Measurements from ENCODE around the gene GADD45A. TPM values are rescaled to one million over a fixed set of nuclear protein-coding genes. Genes with fewer than 3 reads are reported as not detected.

Gene GADD45A
- total RNA-seq, 1 donor from 2014 or later, result 162 TPM

GRCh38 chr1:67666636-67667035 lies 18.4 kb upstream of the GADD45A start:
- Histone ChIP-seq H3K27me3 (ENCODE audit: insufficient read depth, low read length) (no peaks in the 10 kb centered on the region), H3K36me3 (ENCODE audit: insufficient read depth, low read length) (no peaks in the 10 kb centered on the region), H3K79me2 (ENCODE audit: insufficient read depth, low read length) (no peaks in the 10 kb centered on the region), H3K9ac (ENCODE audit: low read length) (no peak overlapping the region), H3K27ac (ENCODE audit: low read depth, low read length) (no peak overlapping the region), H3K4me3 (ENCODE audit: insufficient read depth, low read depth, low read length) (no peak overlapping the region), H3K4me2 (ENCODE audit: low read length) (no peak overlapping the region), H3K4me1 (ENCODE audit: insufficient read depth, low read length) (no peaks in the 10 kb centered on the region), H4K20me1 (ENCODE audit: insufficient read depth, low read length) (no peaks in the 10 kb centered on the region), H3K9me3 (ENCODE audit: insufficient read depth, low read depth, low read length) (no peaks in the 10 kb centered on the region), H2AFZ (ENCODE audit: low read depth, low read length) (no peak overlapping the region)
- H3K27me3 Mint-ChIP-seq (ENCODE audit: low read depth, unreplicated experiment), result peaks cover 7% of the 10 kb centered on the region
- H3K36me3 Mint-ChIP-seq (ENCODE audit: low read depth, unreplicated experiment), result no peaks in the 10 kb centered on the region
- H3K9me3 Mint-ChIP-seq (ENCODE audit: unreplicated experiment), result no peaks in the 10 kb centered on the region
- H3K27ac Mint-ChIP-seq (ENCODE audit: unreplicated experiment), result no peak overlapping the region
- H3K4me1 Mint-ChIP-seq (ENCODE audit: low read depth, unreplicated experiment), result peaks cover 2% of the 10 kb centered on the region
- H3K4me3 Mint-ChIP-seq (ENCODE audit: unreplicated experiment), result no peak overlapping the region
- DNase-seq (ENCODE audit: low read depth) (no peak), FAIRE-seq (no peak)
- no peak for TF ChIP-seq CTCF (IDR thresholded peaks at IDR 0.05; ENCODE audit: insufficient read depth, low read depth, low read length)
- no peak for TF ChIP-seq EZH2 (IDR thresholded peaks at IDR 0.05; ENCODE audit: insufficient read depth, low read length)

- no peak overlapping the region for H2AFZ ChIP-seq (ENCODE audit: low read depth, low read length)
- Mint-ChIP-seq H3K36me3 (ENCODE audit: low read depth, unreplicated experiment) (no peaks in the 10 kb centered on the region), H3K4me3 (ENCODE audit: unreplicated experiment) (no peak overlapping the region), H3K27me3 (ENCODE audit: low read depth, unreplicated experiment) (peaks cover 7% of the 10 kb centered on the region), H3K27ac (ENCODE audit: unreplicated experiment) (no peak overlapping the region), H3K4me1 (ENCODE audit: low read depth, unreplicated experiment) (peaks cover 2% of the 10 kb centered on the region), H3K9me3 (ENCODE audit: unreplicated experiment) (no peaks in the 10 kb centered on the region)
- H3K4me3 ChIP-seq (ENCODE audit: insufficient read depth, low read depth, low read length), result no peak overlapping the region
- no peak overlapping the region for H3K27ac ChIP-seq (ENCODE audit: low read depth, low read length)
- FAIRE-seq (no peak), DNase-seq (ENCODE audit: low read depth) (no peak)
- no peaks in the 10 kb centered on the region for H3K27me3 ChIP-seq (ENCODE audit: insufficient read depth, low read length)
- no peaks in the 10 kb centered on the region for H3K79me2 ChIP-seq (ENCODE audit: insufficient read depth, low read length)
- TF ChIP-seq CTCF (IDR thresholded peaks at IDR 0.05; ENCODE audit: insufficient read depth, low read depth, low read length), result no peak
- TF ChIP-seq EZH2 (IDR thresholded peaks at IDR 0.05; ENCODE audit: insufficient read depth, low read length), result no peak
- no peaks in the 10 kb centered on the region for H3K36me3 ChIP-seq (ENCODE audit: insufficient read depth, low read length)
- no peaks in the 10 kb centered on the region for H3K9me3 ChIP-seq (ENCODE audit: insufficient read depth, low read depth, low read length)
- no peak overlapping the region for H3K4me2 ChIP-seq (ENCODE audit: low read length)
- H4K20me1 ChIP-seq (ENCODE audit: insufficient read depth, low read length), result no peaks in the 10 kb centered on the region
- H3K9ac ChIP-seq (ENCODE audit: low read length), result no peak overlapping the region
- no peaks in the 10 kb centered on the region for H3K4me1 ChIP-seq (ENCODE audit: insufficient read depth, low read length)
These were observed 16.3 kb upstream of the GADD45A start for GRCh38 chr1:67668660-67669059.

GRCh38 chr1:67672260-67672803 lies 12.7 kb upstream of the GADD45A start:
- no peak overlapping the region for H2AFZ ChIP-seq (ENCODE audit: low read depth, low read length)
- H3K27ac Mint-ChIP-seq (ENCODE audit: unreplicated experiment), result no peak overlapping the region
- no peak overlapping the region for H3K27ac ChIP-seq (ENCODE audit: low read depth, low read length)
- FAIRE-seq (no peak), DNase-seq (ENCODE audit: low read depth) (no peak)
- H3K36me3 ChIP-seq (ENCODE audit: insufficient read depth, low read length), result no peaks in the 10 kb centered on the region
- no peaks in the 10 kb centered on the region for H4K20me1 ChIP-seq (ENCODE audit: insufficient read depth, low read length)
- H3K9me3 Mint-ChIP-seq (ENCODE audit: unreplicated experiment), result no peaks in the 10 kb centered on the region
- no peak for TF ChIP-seq EZH2 (IDR thresholded peaks at IDR 0.05; ENCODE audit: insufficient read depth, low read length)
- no peak for TF ChIP-seq CTCF (IDR thresholded peaks at IDR 0.05; ENCODE audit: insufficient read depth, low read depth, low read length)
- no peaks in the 10 kb centered on the region for H3K9me3 ChIP-seq (ENCODE audit: insufficient read depth, low read depth, low read length)
- H3K4me3 ChIP-seq (ENCODE audit: insufficient read depth, low read depth, low read length), result no peak overlapping the region
- no peak overlapping the region for H3K4me2 ChIP-seq (ENCODE audit: low read length)
- H3K27me3 Mint-ChIP-seq (ENCODE audit: low read depth, unreplicated experiment), result peaks cover 7% of the 10 kb centered on the region
- no peak overlapping the region for H3K9ac ChIP-seq (ENCODE audit: low read length)
- H3K4me1 Mint-ChIP-seq (ENCODE audit: low read depth, unreplicated experiment), result peaks cover 9% of the 10 kb centered on the region
- H3K4me1 ChIP-seq (ENCODE audit: insufficient read depth, low read length), result peaks cover 4% of the 10 kb centered on the region
- H3K4me3 Mint-ChIP-seq (ENCODE audit: unreplicated experiment), result no peak overlapping the region
- no peaks in the 10 kb centered on the region for H3K79me2 ChIP-seq (ENCODE audit: insufficient read depth, low read length)
- no peaks in the 10 kb centered on the region for H3K27me3 ChIP-seq (ENCODE audit: insufficient read depth, low read length)
- H3K36me3 Mint-ChIP-seq (ENCODE audit: low read depth, unreplicated experiment), result no peaks in the 10 kb centered on the region
